ENCODE data around the gene CRADD.
"Not testable (repeated sequence)": the region's sequence is repeated elsewhere in the genome, so short reads cannot be mapped to it uniquely, and the experiment has no call there.

Gene CRADD

DNA sequence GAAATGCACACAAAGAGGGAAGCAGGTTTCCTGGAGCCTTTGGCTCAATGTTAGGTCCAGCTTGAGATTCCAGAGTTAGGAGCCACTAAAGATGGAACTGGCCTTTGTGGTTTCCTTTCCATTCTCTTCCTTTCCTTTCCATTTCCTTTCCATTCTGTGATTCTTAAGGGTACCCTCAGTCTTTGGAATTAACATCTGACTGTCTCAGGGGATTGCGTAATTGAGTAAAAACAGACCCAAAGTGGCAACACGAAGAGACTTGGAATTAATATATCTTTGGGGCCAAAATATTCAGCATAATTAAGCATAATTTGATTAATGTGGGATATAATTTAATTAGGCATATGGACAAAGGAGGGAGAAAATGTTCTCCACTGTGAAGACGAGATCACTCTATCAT is 205.6 kb downstream of the CRADD start:
- DNase-seq = no peak

DNA sequence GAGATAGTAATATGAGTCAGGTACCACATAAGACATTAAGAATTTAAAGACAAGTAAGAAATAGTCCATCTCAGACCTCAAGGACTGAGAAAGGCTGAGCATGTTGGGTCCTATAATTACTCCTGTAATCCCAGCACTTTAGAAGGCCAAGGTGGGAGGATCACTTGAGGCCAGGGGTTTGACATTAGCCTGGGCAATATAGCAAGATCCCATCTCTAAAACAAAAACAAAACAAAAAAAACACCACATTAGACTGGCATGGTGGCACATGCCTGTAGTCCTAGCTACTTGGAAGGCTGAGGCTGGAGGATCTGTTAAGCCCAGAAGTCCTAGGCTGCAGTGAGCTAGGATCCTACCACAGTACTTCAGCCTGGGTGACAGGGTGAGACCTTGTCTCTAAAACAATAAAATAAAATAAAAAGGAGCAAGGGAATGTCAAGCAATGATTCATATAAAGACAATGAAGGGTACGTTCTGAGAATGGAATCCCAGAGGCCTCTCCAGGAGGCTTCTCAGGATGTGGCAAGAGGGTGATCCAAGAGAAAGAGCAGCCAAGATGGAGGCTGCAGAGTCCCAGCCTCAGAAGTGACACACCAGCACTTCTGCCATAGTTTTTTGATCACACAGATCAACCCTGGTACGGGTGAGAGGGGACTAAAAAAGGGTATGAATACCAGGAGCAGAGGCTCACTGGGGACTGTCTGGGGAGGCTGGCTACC is 206.4 kb downstream of the CRADD start:
- no peak for DNase-seq

DNA sequence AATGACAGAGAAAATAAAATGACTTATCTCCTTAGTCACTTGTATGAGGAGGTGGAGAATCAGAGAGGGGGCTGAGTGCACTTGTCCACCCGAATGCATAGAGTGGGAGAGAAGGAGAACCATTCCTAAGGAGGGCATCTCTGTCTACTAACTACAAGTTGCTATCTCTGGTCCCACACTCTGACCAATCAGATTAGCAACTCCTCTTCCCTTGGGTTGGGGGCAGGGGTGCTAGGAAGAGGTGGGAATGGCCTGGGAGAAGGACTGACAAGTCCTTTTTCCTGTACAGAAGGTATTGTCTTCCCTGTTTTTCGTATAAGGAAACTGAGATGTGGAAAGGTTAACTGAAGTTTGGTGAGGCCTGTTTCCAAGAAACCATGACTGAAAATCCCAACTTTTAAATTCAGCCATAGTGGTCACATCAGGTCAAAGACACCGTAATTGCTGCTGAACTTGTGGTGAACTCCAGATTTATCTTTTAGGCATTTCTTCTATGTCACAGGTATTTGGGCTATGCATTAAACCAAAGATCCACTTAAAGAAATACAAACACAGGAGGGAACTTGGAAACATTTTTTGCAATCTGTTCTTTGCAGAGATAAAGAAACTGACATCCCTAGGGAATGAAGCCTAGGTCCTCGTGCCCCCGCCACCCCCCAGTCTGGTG is 207.8 kb downstream of the CRADD start:
- DNase-seq = no peak

DNA sequence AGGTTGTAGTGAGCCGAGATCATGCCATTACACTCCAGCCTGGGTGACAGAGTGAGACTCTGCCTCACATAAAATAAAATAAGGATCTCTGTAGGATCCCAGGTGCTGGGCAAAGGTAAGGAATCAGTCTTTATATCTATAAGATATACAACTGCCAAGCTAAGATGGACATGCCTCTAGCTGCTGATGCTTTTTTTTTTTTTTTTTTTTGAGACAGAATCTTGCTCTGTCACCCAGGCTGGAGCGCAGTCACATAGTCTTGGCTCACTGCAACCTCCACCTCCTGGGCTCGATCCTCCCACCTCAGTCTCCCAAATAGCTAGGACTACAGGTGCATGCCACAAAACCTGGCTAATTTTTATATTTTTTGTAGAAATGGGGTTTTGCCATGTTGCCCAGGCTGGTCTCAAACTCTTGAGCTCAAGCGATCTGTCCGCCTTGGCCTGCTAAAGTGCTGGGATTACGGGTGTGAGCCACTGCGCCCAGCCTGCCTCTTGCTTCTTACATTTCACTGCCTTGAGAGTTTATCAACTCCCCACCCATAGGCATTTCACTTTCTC is 208.9 kb downstream of the CRADD start:
- not testable (repeated sequence) for DNase-seq

DNA sequence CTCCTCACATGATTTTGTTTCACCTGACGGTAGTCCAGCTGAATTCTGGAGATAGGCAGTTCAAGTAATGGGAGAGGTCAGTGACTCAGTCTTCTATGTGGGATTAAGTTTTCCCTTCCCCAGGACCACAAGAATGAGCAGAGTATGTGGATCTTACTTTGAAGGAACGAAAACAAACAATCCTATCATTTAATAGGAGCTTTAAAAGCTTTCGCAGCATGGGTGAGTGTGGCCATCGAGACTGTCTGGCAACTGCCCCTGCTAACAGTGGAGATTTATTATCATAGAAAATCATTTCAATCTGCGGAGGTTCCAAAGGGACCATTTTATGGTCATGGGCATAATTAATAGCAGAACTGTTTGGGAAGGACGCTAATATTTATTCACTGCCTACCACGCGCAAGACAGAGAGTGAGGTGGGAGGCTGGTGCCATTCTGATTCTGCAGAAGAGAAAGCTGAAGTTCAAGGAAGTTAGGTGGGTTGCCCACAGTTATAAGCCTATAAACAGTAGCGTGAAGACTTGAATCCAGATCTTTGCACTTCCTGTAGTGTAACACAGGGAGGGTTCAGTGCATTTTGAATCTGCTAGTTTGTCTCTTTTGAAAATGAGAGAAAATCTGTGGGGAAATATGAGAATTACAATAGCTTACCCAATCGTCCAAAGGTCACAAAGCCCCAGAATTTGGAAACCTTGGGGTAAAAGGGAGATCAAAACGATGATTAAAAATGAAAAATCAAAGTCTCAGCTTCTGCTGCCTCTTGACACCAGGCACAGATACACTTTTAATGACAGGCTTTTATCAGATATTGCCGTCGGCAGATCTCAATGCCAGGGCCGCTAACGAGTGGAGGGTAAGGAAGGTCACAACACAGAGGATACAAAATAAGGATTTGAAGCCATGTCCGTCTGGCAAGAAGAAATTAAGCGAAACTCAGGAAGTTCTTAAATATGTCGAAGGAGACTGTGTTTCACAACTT is 209.6 kb downstream of the CRADD start:
- no peak for DNase-seq

DNA sequence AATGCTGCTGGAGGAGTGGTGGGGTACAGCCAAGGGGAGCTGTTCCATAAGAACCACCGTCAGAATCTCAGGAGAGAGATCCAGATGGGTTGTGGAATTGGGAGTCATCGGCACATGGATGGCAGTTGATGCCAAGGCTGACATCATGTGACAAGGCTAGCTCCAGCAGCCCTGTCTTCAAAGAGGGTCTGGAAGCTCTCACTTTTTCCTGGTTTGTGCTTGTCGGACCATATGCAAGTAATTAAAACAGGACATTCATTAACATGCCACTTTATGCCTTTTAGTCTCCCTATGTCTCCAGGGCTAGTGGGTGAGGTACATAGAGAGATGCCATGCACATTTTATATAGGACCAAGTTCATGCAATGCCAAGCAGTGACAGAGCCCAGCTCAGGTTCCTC is 211.8 kb downstream of the CRADD start:
- no peak for DNase-seq

DNA sequence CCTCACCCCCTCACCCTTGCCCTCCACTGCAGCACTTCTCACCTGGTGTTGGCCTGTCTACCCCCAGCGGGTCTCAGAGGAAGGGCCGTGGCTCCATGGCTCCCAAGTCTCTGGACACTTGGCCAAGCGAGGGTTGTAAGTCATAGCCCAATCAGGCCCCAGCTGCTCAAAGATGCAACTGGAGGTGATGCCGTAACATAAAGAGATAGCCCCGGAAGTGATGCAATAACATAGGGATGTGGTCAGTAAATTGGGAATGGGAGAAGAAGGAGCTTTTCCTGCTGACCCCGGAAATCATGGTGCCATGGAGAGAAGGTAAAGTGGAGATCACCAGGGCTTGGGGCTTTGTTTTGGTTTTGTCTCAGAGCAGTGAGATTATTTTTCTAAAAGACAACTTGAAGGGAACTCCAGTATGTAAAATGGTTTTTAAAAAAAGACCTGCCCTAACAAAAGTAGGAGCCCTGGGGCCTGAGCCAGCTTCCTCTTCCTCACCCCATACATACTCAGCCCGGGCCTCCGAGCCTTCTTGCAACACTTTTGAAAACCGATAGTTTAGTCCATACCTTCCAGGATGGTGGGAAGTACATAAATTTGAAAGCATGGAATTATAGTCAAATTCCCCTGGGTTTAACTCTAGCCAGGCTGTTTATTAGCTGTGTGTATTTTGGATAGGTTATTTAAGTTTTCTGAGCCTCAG is 212.5 kb downstream of the CRADD start:
- no peak for DNase-seq

DNA sequence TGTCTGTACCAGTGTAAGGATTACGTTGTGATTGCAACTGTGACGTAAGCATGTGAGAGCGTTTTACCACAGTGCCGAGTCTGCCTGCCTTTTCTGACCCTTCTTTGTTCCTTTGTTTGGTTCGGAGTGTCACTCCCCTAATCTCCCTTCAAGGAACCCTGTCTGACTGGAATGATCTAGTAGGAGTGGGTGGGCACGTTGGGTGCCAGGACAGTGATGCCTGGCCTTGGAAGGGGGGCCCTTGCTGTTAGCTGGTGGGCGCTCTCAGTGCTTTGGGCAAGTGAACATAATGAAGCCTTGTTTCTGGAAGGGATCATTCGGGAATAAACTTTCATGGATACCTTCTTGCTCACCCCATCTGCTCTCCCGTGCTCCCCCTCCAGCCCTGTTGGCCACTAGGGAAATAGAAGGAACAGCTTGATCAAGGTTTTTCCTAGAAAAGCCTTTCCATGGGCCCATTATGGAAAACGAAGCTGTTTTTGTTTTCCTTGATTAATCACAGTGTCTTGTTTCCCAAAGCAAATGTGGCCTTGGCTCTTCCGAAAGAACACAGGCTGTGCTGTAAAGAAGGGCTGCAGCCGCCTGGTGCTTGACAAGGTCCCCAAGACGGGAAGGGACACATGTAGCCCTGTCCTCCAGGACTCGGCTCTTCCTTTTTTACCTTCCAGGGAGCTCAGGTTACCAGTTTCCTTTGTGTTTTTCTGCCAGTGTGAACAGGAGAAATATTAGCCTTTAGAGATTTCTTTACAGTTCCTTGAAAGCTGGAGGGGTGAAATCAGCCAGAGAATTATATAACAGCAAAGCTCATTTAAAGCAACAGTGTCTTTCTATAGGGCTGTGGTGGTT is 215.5 kb downstream of the CRADD start:
- no peak for DNase-seq

DNA sequence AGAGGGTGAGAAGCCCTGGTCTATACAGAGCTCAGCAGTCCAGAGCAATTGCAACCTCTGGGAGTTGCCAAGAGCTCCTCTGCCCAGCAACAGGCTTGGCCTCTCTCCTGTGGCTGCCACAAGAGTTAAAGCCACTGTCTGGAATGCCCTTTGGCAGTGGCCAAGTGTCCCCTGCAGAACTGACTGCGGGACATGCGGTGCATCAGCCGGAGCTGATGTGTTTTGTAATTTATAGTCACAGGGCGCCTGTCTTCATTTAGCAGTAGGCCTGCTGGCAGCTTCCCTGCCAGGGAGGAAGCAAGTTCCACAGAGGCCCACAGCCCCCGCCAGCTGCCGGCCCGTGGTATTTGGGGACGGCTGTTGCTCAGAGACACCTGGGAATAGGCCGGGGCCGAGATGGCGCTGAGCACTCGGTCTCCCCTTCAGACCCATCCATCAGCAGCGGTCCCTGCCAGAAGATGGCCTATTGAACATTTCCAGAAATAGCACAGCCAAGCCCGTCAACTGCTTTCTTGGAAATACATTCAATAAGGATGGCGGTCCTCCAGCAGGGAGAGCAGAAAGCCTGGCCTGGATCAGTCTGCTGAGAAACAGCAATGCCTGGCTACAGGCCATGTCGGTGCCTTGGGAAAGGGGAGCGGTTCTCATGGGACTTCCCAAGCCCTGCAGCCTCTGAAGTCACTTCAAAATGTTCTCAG is 217.4 kb downstream of the CRADD start:
- no peak for DNase-seq

DNA sequence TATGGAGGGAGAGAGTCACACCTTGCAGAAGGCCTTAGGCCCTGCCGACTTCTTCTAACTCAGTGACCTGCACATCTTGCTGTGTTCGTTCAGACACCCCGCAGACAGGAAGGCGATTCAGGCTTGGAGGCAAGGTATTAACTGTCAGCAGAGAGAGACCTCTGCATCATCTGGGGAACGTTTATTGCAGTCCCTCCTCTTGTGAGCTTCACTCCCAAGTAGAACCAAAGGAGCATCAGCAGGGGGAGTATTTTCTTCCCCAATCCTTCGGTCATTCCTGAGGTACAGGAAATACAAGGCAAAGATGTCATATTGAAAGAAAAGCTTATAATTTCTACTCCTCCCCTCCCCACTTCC is 217.9 kb downstream of the CRADD start:
- DNase-seq = no peak

DNA sequence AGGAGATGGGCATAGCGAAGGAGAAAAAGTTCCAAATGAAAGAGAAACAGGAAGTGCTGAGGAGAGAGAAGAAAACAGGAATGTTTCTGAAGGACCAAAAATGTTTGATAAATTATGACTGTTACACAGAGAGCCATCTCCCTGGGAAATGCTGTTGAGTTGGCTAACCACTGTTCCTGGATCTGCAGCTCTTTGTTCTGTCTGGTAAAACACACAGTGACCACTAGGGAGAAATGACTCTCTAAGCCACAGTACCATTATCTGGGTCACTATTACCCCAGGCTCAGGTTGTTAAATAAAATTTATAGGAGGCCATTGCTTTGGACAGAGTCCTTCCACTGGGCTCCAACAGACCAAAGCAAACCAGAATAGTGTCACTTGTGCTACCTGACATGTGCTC is 219.3 kb downstream of the CRADD start:
- DNase-seq = no peak

DNA sequence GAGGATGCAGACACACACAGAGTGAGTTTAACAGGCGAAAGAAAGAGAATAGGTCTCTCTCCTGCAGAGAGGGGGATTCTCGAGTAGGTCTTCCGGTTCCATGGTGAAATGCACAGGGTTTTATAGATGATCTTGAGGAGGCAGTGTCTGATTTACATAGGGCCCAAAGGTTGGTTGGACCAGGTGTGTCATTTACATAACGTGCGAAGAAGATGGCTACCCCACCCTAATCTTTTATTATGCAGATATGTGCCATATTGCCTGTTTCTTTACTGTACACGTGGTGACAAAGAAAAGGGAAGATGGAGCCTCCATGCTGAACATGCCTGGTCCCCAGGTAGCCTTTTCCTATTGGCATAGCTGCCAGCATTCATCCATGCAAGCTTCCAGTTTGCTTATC is 219.8 kb downstream of the CRADD start:
- no peak for DNase-seq

DNA sequence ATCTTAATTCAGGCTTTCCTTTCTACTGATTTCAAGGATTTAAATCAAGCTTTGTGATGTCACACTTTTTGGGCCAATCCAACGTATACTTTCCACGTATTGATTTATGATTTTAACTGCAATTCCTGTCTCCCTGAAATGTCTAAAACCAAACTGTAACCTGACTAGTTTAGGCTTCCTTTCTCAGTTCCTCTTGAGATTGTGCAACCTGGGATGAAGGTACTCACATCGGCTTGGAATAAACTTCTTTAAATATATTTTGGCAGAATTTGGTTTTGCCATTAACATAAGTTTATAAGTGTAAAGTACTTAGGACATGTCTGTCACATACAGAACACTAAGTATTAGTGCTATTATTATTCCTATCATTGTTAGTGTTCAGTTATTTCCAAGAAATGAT is 224.6 kb downstream of the CRADD start:
- DNase-seq = no peak

DNA sequence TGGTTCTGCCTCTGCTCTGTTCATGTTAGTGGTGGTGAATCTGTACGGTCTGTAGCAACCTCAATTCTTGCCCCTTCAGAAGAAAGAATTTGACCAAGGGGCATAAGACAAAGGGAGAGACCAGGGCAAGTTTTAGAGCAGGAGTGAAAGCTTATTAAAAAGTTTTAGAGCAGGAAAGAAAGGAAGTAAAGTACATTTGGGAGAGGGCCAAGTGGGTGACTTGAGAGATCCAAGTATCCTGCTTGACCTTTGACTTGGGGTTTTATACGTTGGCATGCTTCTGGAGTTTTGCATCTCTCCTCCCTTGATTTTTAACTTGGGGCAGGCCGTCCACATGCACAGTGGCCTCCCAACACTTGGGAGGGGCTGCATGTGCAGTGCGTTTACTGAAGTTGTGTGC is 225.0 kb downstream of the CRADD start:
- no peak for DNase-seq

DNA sequence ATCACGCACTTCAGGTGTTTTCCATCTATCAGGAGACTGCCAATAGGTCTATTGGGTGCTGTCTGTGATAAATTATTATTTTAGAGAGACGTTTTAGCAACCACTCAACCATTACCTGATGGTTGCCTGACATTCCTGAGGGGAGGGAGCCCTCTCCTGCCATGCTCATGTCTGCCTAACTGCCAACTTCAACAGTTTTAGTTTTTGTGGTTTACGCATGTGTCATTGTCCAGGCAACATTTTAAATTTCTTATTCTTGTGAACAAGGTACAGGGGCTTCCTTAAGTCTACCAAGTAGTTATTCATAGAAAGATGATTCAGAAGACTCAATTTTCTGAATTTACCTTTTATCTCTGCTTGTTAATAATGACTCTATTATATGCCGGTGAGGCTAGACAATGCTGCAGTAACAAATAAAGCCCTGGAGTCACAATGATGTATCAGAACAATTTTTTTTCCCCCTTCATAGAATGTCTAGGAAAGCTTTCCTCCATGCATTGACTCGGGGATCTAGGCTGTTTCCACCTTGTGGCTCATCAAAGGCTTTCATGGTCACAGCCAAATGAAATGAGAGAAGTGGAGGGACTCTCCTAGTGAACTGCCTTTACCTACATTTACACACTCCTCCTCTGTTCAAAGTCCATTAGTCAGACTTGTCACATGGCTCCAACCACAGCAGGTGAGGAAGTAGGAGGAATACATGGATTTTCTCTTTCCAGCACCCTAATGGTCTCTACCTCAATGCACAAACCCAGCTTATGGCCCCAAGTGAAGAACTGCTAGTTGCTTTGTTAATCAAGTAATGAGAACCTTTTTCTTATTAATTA is 225.8 kb downstream of the CRADD start:
- DNase-seq = no peak

DNA sequence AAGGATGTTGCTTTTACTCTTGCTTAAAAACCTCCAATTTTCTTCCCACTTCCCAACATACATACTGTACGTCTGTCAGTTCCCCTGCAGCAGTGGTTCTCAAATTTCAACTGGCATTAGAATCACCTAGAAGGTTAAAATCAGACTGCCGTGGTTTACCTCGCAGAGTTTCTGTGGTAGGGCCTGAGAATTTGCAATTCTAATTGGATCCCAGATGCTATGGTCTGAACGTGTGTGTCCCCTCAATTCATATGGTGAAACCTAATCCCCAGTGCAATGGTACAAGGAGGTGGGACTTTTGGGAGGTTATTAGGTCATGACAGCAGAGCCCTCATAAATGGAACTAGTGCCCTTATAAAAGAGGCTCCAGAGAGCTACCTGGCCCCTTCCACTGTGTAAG is 226.9 kb downstream of the CRADD start:
- DNase-seq = no peak

DNA sequence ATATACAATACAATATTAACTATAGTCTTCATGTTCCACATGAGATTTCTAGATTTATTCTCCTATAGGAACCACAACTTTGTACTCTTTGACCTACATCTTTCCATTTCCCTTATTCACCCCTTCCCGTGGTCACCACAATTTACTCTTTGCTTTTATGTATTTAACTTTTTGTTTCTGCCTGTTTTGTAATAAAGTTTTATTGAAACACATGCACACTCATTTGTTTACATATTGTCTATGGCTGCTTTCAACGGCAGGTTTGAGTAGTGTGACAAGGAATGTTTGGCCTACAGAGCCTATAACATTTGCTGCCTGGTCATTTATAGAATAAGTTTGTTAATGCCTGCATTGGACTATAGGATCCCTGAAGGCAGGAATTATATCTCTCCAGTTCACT is 231.1 kb downstream of the CRADD start:
- no peak for DNase-seq

DNA sequence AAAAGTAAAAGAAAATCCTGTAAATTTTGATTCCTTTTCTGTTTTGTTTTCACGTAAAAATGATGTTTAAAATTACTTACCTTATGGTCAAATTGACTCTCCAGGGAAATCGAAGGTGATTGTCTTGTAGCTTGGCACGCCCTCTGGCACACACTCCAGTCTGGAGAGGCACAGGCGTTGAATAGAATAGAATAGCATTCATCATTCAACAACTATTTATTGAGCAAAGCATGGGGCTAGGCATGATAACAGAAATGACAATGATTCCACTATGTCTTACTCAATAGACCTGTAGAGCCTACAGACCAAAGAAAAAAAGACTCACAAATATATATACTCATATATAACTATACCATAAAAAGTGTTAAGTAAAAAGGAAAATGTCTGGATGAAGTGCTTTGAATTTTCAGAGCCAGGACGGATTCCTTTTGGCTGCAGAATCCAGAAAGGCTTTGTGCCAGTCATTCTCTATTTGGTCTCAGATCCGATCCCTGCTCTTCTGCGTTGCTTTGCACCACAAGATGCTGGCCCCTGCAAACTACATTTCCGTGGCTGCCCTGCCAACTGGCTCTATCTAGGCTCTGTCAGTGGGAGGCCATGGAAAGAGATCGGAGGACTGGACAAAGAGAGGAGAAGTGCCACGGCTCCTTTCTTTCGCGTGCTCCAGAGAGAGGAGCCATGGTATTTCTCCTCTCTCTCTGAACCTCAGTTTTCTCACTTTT is 231.8 kb downstream of the CRADD start:
- DNase-seq = peak; percentile 62

DNA sequence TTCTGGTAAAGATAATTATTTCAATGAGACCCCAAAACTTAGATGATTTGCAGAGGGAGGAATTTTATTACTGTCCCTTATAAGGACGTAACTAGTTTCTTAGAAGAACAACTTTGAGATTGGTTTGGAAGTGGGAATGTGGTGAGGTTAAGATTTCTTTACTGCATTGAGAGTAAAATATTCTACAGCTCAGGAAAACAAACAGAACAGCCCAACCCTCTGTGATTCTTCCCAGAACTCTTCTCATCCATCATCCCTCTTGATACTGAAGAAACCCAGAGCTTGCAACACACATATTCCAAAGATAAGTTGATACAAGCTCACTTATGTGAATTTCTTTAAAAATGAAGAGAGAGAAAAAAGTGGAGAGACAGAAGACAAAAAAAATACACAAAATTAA is 234.2 kb downstream of the CRADD start:
- no peak for DNase-seq

Measured in NCI-H1092 treated with DMSO at 0.1 percent for 48 hours (cell line).